Peyer's patch (tissue), 4 donors: ENCODE measurements around the gene PLAC8L1.

Source experiments
- CTCF ChIP-seq, 6 experiments: fragments of 450-650 bp in 4 of 6; fragments of 200-600 bp in 2 of 6; sonication (generic) in 1 of 6; IDR thresholded peaks; one replicate each; pipeline ENCODE4 v1.5.1; 2017 to 2019; ENCODE audit warnings: antibody characterized with exemption in 6 of 6, mild to moderate bottlenecking in 3 of 6, moderate library complexity in 1 of 6
- POLR2A ChIP-seq, 2 donors: fragments of 450-650 bp; IDR thresholded peaks; one replicate each; pipeline ENCODE4 v1.5.1; 2017; ENCODE audit warnings: antibody characterized with exemption in 2 of 2, mild to moderate bottlenecking in 2 of 2, moderate library complexity in 2 of 2

- TF ChIP-seq POLR2A (IDR thresholded peaks at IDR 0.05) (no peak), CTCF (IDR thresholded peaks at IDR 0.05) (no peak)
Observed at GRCh38 chr5:146055432-146055831, 49.9 kb downstream of the PLAC8L1 start.
